Tibial nerve (tissue), 4 donors: ENCODE results near the gene CCN5. TPM values are rescaled to one million over a fixed set of nuclear protein-coding genes. Genes with fewer than 3 reads are reported as not detected.

Experiments
- DNase-seq, 2 donors: peaks; one replicate each; pipeline ENCODE4 v3.0.0-alpha.2; 2019; ENCODE audit warnings: low spot score in 2 of 2
- H3K27ac ChIP-seq, 4 donors: fragments of 200-600 bp; sonication (generic) in 3 of 4; one replicate each; pipeline ENCODE4 v1.5.1; 2017 to 2019; ENCODE audit warnings: mild to moderate bottlenecking in 1 of 4
- H3K27me3 ChIP-seq, 2 donors: fragments of 200-600 bp; sonication (generic) in 1 of 2; one replicate each; pipeline versions ENCODE4 v1.5.1 to v1.6.0; 2017 to 2019
- H3K36me3 ChIP-seq, 3 donors: fragments of 200-600 bp; sonication (generic); one replicate each; pipeline ENCODE4 v1.5.1; 2018 to 2019
- H3K4me1 ChIP-seq, 4 donors: fragments of 200-600 bp; sonication (generic) in 3 of 4; one replicate each; pipeline ENCODE4 v1.5.1; 2017 to 2019
- H3K4me3 ChIP-seq, 4 donors: fragments of 200-600 bp; sonication (generic) in 3 of 4; one replicate each; pipeline ENCODE4 v1.5.1; 2017 to 2019; ENCODE audit warnings: mild to moderate bottlenecking in 1 of 4, moderate library complexity in 1 of 4
- H3K9me3 ChIP-seq, 4 donors: fragments of 200-600 bp; sonication (generic) in 3 of 4; one replicate each; pipeline ENCODE4 v1.5.1; 2017 to 2019
- CTCF ChIP-seq, 5 experiments: fragments of 200-600 bp in 3 of 5; fragments of 450-650 bp in 2 of 5; sonication (generic) in 3 of 5; IDR thresholded peaks; one replicate each; pipeline ENCODE4 v1.5.1; 2016 to 2019; ENCODE audit warnings: antibody characterized with exemption in 5 of 5, mild to moderate bottlenecking in 3 of 5, moderate library complexity in 2 of 5
- EP300 ChIP-seq, 2 donors: sonication (generic); formaldehyde crosslinking; IDR thresholded peaks; one replicate each; pipeline ENCODE4 v1.6.1; 2017; ENCODE audit warnings: antibody characterized with exemption in 2 of 2, mild to moderate bottlenecking in 1 of 2
- POLR2A ChIP-seq, 2 donors: fragments of 450-650 bp; IDR thresholded peaks; one replicate each; pipeline ENCODE4 v1.6.1; 2017; ENCODE audit warnings: antibody characterized with exemption in 2 of 2, mild to moderate bottlenecking in 2 of 2, moderate library complexity in 2 of 2
- WGBS, 2 donors: methylation state at CpG; one replicate each; pipeline ENCODE4 v1.1.5; 2018; 5-methylcytosine and 5-hydroxymethylcytosine counted together
- total RNA-seq, 4 donors: library from RNA; depleted of rRNA; stranded (reverse); fragments of >200 nt; gene quantifications; one replicate each; pipeline ENCODE4 v1.1.0, GENCODE V29; 2016

Gene CCN5
- total RNA-seq, 4 donors from 2014 or later = 84.0 to 1,826 (median 378) TPM

- Histone ChIP-seq H3K27ac (peak overlapping the region in 3 of 4 donors; percentile 46 to 83 (median 83)), H3K27me3 (no peaks in the 10 kb centered on the region), H3K4me3 (no peak overlapping the region), H3K4me1 (peaks cover 0 to 68% (median 33%) of the 10 kb centered on the region in 4 donors), H3K36me3 (no peaks in the 10 kb centered on the region), H3K9me3 (no peaks in the 10 kb centered on the region)
- no peak for TF ChIP-seq EP300 (IDR thresholded peaks at IDR 0.05)
- no peak for TF ChIP-seq POLR2A (IDR thresholded peaks at IDR 0.05)
- no peak for TF ChIP-seq CTCF (IDR thresholded peaks at IDR 0.05)
- DNase-seq = no peak
- WGBS, 2 donors = 82 to 83% methylated on average over 4 of the region's 4 CpGs
Observed at GRCh38 chr20:44705364-44706094, 9.6 kb upstream of the CCN5 start.

GRCh38 chr20:44706301-44707017, 8.7 kb upstream of the CCN5 start:
- H3K27me3 ChIP-seq = no peaks in the 10 kb centered on the region
- 31 to 47% methylated on average over 9 of the region's 10 CpGs for WGBS, 2 donors
- H3K4me3 ChIP-seq = no peak overlapping the region
- H3K36me3 ChIP-seq = no peaks in the 10 kb centered on the region
- peak overlapping the region in 3 of 4 donors; percentile 46 to 83 (median 83) for H3K27ac ChIP-seq
- no peaks in the 10 kb centered on the region for H3K9me3 ChIP-seq
- H3K4me1 ChIP-seq = peaks cover 0 to 58% (median 32%) of the 10 kb centered on the region in 4 donors
- peak; percentile 70 to 73 for DNase-seq
- TF ChIP-seq CTCF (IDR thresholded peaks at IDR 0.05) = no peak
- TF ChIP-seq EP300 (IDR thresholded peaks at IDR 0.05) = peak in 1 of 2 donors; percentile 72
- no peak for TF ChIP-seq POLR2A (IDR thresholded peaks at IDR 0.05)

DNA sequence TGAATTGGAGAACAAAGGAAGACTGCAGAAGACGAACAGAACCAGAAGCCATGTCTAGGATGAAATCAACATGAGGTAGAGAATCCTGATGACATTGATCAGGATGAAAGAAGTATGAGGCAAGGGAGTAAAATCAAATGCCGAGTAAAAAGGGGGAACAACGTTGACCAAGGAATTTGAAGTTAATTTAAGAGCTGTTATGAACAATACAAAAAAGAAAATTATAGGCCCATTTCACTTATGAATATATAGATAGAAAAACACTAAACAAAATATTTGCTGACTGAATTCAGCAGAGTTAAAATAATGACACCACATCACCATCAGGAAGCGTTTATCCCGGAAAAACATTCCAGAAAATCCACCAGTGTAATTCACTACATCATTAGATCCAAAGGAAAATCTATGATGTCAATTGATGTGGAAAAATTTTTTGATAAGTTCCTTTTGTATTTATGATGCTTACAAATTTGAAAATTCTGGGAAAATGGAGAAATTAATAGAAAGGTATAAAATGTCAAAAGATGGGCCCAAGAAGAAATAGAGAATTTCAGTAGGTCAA, 8.1 kb upstream of the CCN5 start:
- Histone ChIP-seq H3K27ac (peak overlapping the region in 3 of 4 donors; percentile 46 to 83 (median 83)), H3K9me3 (no peaks in the 10 kb centered on the region), H3K36me3 (no peaks in the 10 kb centered on the region), H3K4me1 (peaks cover 0 to 52% (median 27%) of the 10 kb centered on the region in 4 donors), H3K4me3 (no peak overlapping the region), H3K27me3 (no peaks in the 10 kb centered on the region)
- 66 to 71% methylated on average over 5 of the region's 5 CpGs for WGBS, 2 donors
- no peak for DNase-seq
- no peak for TF ChIP-seq EP300 (IDR thresholded peaks at IDR 0.05)
- TF ChIP-seq CTCF (IDR thresholded peaks at IDR 0.05) = no peak
- no peak for TF ChIP-seq POLR2A (IDR thresholded peaks at IDR 0.05)

DNA sequence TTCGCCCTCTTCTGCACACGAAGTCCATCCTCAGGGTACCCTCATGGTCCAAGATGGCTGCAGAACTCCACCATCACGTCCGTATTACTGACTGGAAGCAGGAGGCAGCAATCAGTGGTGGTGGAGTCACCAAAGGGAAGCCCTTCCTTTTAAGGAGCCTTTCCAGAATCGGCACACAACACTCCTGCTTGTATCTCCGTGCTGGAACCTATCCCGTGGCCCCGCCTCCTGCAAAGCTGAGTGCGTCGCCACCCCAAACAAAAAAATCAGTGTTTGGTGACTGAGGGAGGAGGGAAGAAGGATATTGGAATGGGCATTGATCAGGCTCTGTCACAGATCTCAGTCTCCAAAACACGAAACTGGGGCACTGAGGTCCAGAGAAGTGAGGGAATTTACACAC, 5.8 kb upstream of the CCN5 start:
- Histone ChIP-seq H3K9me3 (no peaks in the 10 kb centered on the region), H3K36me3 (no peaks in the 10 kb centered on the region), H3K4me1 (peaks cover 0 to 38% (median 18%) of the 10 kb centered on the region in 4 donors), H3K27ac (no peak overlapping the region), H3K27me3 (no peaks in the 10 kb centered on the region), H3K4me3 (no peak overlapping the region)
- TF ChIP-seq CTCF (IDR thresholded peaks at IDR 0.05) = no peak
- TF ChIP-seq POLR2A (IDR thresholded peaks at IDR 0.05) = no peak
- no peak for TF ChIP-seq EP300 (IDR thresholded peaks at IDR 0.05)
- no peak for DNase-seq
- WGBS, 2 donors = 70 to 80% methylated on average over 11 of the region's 11 CpGs

GRCh38 chr20:44709797-44710196, 5.4 kb upstream of the CCN5 start:
- Histone ChIP-seq H3K27ac (no peak overlapping the region), H3K4me3 (no peak overlapping the region), H3K27me3 (no peaks in the 10 kb centered on the region), H3K9me3 (no peaks in the 10 kb centered on the region), H3K36me3 (no peaks in the 10 kb centered on the region), H3K4me1 (peaks cover 0 to 38% (median 22%) of the 10 kb centered on the region in 4 donors)
- DNase-seq = no peak
- TF ChIP-seq CTCF (IDR thresholded peaks at IDR 0.05) (no peak), EP300 (IDR thresholded peaks at IDR 0.05) (no peak), POLR2A (IDR thresholded peaks at IDR 0.05) (no peak)
- WGBS, 2 donors = 93 to 97% methylated on average over 8 to 9 of the region's 9 CpGs
